Fibroblast of villous mesenchyme (primary cell): ENCODE results near the gene IFNGR2. TPM values are rescaled to one million over a fixed set of nuclear protein-coding genes. Genes with fewer than 3 reads are reported as not detected.

Source experiments
- DNase-seq: peaks from one replicate; pipeline ENCODE4 v3.0.0-alpha.2; 2010; ENCODE audit warnings: low read depth
- H3K4me3 ChIP-seq: 2 replicates; pipeline ENCODE4 v1.5.1; 2011; ENCODE audit warnings: low read depth, mild to moderate bottlenecking, low read length
- total RNA-seq: library from RNA; depleted of rRNA; stranded (reverse); fragments of >200 nt; gene quantifications from 2 replicates; pipeline ENCODE4 v1.2.3, GENCODE V29; 2012
- TF ChIP-seq, protein P1 (sequence below): IDR thresholded peaks from 2 replicates; pipeline ENCODE4 v1.5.1; 2012; ENCODE audit warnings: low read depth, mild to moderate bottlenecking, low read length; ENCODE audit not compliant: insufficient read depth

Gene IFNGR2
- total RNA-seq, 1 donor = 69.1 TPM

DNA sequence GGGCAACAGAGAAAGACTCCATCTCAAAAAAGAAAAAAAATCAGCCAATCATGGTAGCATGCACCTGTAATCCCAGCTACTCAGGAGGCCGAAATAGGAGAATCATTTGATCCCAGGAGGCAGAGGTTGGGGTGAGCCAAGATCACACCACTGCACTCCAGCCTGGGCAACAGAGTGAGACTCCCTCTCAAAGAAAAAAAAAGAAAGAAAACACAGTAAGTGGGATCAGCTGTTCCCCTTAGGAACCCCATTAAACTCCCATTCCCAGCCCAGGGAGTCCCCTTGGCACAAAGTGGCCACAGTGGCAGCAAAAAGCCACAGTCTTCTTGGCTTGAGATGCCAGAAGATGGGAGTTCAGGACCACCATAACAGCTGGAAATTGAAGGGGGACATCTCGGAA, 67.5 kb downstream of the IFNGR2 start:
- no peak overlapping the region for H3K4me3 ChIP-seq
- DNase-seq = no peak
- TF ChIP-seq, protein P1, sequence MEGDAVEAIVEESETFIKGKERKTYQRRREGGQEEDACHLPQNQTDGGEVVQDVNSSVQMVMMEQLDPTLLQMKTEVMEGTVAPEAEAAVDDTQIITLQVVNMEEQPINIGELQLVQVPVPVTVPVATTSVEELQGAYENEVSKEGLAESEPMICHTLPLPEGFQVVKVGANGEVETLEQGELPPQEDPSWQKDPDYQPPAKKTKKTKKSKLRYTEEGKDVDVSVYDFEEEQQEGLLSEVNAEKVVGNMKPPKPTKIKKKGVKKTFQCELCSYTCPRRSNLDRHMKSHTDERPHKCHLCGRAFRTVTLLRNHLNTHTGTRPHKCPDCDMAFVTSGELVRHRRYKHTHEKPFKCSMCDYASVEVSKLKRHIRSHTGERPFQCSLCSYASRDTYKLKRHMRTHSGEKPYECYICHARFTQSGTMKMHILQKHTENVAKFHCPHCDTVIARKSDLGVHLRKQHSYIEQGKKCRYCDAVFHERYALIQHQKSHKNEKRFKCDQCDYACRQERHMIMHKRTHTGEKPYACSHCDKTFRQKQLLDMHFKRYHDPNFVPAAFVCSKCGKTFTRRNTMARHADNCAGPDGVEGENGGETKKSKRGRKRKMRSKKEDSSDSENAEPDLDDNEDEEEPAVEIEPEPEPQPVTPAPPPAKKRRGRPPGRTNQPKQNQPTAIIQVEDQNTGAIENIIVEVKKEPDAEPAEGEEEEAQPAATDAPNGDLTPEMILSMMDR = no peak

DNA sequence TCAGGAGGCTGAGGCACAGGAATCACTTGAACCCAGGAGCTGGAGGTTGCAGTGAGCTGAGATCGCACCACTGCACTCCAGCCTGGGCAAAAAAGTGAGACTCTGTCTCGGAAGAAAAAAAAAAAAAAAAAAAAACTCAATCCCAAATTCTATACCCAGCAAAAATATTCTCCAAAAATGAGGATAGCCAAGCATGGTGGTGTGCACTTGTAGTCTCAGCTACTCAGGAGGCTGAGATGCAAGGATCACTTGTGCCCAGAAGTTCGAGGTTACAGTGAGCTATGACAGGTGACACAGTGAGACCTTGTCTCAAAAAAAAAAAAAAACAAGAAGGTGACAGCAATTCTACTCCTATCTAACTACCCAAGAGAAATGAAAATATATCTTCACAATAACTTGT, 70.1 kb downstream of the IFNGR2 start:
- DNase-seq = no peak
- H3K4me3 ChIP-seq = no peak overlapping the region
- TF ChIP-seq, protein P1 = no peak

DNA sequence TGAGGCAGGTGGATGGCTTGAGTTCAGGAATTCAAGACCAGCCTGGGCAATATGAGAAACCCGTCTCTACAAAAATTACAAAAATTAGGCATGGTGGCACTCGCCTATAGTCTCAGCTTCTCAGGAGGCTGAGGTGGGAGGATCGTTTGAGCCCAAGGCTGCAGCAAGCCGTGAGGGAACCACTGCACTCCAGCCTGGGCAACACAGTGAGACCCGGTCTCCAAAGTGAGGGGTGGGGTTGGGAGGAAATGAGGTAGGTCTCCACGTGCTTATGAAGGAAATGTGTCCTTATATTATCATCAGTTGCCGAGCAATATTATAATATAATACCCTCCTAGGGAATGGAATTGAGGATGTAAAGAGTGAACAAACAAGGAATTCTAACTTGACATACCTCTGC, 73.9 kb downstream of the IFNGR2 start:
- H3K4me3 ChIP-seq = no peak overlapping the region
- TF ChIP-seq, protein P1 = no peak
- DNase-seq = no peak

DNA sequence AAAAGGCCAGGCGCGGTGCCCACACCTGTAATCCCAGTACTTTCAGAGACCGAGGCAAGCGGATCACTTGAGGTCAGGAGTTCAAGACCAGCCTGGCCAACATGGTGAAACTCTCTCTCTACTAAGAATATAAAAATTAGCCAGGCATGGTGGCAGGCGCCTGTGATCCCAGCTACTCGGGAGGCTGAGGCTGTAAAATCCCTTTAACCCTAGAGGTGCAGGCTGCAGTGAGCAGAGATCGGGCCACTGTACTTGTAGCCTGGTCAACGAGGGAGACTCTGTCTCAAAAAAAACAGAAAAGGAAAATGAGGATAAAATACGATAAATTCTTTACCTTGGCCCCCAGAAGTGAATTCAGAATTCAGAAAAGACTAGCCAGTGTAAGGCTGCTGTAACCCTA, 75.0 kb downstream of the IFNGR2 start:
- no peak for DNase-seq

DNA sequence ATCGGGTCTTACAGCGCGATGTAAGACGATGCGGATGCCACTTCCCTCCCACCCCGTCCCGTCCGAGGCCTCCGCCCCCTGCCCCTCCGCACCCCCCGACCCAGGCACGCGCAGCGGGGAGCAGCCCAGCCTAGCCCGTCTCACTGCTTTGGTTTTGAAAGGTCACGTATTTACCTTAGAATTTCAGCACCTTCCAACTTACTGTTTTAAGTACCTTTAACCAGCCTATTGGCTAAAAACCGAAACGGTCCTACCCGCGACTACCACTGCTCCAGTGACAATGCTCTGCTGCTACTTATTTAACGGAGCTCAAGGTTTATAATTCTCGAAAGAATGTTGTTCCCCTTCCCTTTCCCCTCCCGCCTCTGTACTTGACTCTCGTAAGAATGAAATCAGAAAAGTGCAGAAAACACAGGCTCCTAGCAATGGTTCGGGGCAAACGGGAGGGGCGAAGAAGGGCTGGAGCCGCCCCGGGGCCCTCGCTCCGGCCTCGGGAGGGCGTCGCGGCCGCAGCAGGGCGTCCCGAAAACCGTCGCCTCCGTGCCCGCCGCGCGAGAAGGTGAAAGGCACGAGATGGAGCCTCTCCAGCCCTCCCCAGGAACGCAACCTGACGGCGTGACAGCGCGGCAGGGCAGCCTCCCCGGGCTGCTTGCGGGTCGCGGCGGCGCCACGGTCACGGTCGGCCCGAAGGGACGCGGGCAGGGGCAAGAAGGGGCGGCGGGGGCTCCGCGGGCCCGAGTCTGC, 75.9 kb downstream of the IFNGR2 start:
- peak; percentile 34 for DNase-seq
- TF ChIP-seq, protein P1 = peak; percentile 21
- peak overlapping the region; percentile 81 for H3K4me3 ChIP-seq

More for the DNA sequence above, 75.0 kb downstream of the IFNGR2 start:
- TF ChIP-seq, protein P1 = no peak
- H3K4me3 ChIP-seq = peak overlapping the region; percentile 81

DNA sequence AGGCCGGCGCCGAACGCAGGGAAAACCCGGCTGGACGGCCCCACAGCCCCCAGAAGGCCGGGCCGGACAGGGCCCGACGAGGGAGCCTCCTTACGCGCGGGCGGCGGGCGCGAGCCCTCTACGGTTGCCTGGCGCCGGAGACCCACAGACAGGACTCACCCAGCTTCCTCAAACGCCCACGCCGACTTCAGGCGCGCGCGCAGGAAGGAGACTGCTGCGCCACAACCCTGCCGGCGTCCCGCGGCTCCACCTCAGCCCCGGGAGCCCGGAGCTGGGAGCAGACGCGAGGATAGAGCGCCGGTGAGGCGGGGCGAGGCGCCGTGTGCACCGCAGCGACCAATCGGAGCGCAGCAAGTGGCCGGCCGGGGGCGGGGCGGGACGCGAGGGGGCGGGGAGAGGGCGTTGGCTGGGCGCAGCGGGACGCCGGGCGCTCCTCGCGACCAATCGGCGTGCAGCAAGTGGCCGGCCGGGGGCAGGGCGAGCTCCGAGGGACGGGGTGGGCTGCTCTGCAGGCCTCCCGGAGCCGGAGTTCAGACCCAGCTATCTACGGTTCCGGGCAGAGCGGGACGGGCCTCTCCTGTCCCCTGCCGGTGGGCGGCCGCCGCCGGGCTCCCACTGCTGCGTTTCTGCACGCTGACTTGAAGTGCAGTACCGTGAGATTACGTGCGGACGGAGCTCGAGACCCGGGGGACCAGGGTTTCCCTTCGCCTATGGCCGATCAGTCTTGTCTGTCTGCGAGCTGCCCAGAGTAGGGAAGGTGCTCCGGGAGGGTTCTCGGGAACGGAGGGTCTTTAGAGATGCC, 76.7 kb downstream of the IFNGR2 start, which contains the start of gene TMEM50B:
Gene TMEM50B, minus strand, starts transcription at position 296 of the 802 bp plus-strand sequence. CDS start 11,089 bp downstream, outside the sequence.
- peak within 1 kb of the TSS; percentile 81 for H3K4me3 ChIP-seq
- DNase-seq = peak; percentile 95
- TF ChIP-seq, protein P1 = peak; percentile 45
